Stimulated activated naive CD4-positive, alpha-beta T cell treated with Interleukin-2 at 50 U/mL for 16 hours (primary cell): ENCODE data around the gene TNFRSF1A.
A peak's percentile ranks its signal among the peaks of the same experiment; 100 is the strongest.
"Not testable (repeated sequence)": the region's sequence is repeated elsewhere in the genome, so short reads cannot be mapped to it uniquely, and the experiment has no call there.

Experiments used
- DNase-seq: peaks from one replicate; lab custom pipeline; 2025; lab: John Stamatoyannopoulos, UW

The TNFRSF1A gene

DNA sequence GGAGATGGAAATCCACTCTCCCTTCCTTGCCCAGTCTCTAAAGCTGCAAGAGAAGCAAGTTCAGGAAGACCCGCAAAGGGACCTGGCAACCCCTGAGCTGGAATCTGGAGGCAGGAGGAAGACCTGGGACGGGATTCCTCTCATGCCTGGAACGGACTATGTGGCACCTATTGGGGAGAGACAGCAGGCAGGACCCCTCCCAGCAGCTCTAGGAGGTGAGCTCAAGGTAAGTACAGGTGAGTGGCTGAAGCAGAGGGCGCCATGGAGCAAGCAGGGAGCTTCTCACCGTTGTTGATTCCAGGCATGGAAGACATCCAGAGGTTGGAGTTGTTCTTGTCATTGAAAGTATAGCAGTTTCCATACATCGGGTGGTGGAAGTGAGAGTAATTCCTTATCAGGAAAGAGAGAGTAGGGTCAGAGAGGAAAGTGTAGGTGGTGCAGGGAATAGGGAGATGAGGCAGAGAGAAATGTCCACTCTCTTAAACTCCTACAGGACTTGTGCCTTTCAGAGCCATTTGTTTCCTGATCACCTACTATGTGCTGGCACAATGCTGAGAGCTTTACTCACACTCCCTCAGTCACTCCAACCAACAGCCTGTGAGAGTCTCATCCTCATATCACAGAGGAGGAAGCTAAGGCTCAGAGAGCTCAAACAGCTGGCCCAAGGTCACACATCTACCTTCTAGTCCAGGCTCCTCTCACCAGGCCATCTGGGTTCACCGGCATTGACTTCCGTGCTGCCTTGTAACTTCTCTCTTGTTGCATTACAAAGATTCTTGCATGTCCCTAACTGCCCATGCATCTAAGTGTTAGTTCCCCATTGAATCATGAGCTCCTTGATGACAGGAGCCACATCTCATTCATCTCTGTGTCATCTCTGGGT lies 13.9 kb upstream of the TNFRSF1A start:
- DNase-seq: no peak

- DNase-seq: no peak
These were observed 12.9 kb upstream of the TNFRSF1A start for GRCh38 chr12:6354495-6355393.

DNA sequence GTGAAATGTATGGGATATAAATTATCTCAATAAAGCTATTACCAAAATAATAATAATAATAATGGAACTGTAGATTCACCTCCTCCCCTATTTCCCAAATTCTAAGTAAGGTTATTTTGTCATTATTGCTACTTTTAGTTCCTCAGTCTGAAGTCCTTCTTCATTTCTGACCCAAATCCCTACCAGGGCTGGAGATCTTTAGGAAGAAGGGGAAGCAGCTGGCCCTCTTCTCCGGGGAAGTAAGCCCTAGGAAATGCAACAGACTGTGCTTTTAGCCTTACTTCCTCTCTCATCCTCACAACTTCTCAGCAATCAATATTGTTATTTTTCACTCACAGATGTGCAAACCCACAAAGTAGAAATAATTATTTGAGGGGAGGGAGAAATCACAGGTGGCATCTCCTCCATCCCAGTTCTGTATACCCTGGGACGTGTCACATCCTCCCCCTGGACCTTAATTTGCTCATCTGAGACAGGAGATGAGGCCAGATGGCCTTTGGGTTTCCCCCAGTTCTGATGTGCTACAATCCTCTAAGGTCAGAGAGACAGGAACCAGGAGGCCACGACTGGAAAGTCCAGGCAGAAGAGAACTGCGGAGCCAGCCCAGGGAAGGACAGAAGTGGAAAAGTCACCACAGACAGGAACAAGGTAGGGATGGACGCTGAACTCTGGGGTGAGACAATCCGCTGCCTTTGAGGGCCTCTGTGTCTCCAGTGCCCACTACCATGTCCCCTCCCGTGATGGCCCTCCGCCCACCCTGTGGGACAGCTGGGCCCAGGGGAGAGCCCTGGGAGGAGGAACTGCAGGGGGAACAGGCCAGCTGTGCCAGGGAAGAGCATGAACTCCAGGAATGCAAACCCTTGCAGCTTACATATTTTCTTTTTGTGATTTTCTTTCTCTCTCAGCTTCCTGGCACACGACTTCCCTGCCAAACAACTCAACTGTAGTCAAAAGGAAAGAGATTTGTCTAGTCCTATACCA lies 10.6 kb upstream of the TNFRSF1A start:
- no peak for DNase-seq

DNA sequence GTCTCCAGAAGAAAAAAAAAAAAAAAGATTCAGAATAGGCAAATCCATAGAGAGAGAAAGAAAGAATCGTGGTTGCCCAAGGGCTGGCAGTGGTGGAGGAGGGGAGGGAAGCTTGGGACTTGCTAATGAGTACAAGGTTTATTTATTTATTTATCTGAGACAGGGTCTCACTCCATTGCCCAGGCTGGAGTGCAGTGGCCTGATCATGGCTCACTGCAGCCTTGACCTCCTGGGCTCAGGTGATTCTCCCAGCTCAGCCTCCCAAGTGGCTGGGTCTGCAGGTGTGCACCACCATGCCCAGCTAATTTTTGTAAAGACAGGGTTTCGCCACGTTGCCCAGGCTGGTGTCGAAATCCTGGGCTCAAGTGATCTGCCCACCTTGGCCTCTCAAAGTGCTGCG lies 9.7 kb upstream of the TNFRSF1A start:
- DNase-seq: no peak

DNA sequence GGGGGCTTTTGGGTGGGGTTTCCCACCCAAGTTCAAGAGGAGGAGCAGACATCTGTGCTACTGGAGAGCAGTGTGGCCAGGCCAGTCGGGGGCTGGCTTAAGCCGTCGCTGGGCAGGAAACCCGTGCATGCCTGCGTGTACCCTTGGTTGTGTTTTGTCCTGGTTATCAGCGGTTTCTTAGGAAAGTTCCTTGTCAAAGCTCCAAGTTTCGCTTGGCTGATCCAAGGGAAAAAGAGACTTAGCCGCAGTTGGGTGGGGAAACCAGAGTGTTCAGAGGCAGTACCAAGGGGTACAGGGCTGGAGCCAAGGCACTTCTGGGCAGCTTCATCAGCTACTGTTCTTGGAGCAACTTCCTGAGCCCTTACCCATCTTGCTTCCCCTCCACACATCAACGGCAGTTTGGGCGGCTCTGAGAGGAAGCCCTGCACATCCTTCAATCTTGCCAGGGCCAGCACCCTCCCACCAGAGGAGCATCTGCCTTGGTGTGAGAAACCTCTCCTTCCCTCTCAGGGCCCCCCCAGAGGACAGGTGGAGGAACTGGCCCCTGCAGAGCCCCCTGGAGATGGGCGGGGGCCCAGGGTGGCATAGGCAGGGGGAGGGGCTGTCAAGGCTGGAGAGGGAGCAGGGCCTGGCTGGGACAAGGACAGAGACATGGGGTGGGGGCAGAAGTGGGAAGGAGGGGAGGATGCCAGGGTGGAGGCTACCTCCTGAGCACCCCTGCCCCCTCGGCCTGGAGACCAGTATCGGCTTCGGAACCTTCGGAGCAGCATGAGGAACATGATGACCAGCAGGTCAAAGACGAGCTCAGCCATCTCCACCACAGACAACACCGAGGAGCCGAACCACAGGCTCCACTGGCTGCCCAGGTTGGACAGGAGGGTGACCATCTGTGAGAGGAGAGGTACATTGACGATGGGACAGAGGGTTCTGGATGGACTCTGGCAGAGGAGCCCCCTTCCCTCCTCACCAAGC lies 5.8 kb upstream of the TNFRSF1A start:
- DNase-seq: no peak

- no peak for DNase-seq
These were observed 5.1 kb upstream of the TNFRSF1A start for GRCh38 chr12:6346942-6347341.

- no peak for DNase-seq
These were observed 4.5 kb upstream of the TNFRSF1A start for GRCh38 chr12:6346235-6346832.

GRCh38 chr12:6345319-6346091 lies 3.6 kb upstream of the TNFRSF1A start:
- DNase-seq: peak; percentile 33

GRCh38 chr12:6344101-6344660 lies 2.3 kb upstream of the TNFRSF1A start:
- not testable (repeated sequence) for DNase-seq

- no peak for DNase-seq
These were observed 1.6 kb upstream of the TNFRSF1A start for GRCh38 chr12:6343518-6343917.

GRCh38 chr12:6342140-6342889 lies 439 bp upstream of the TNFRSF1A start:
- DNase-seq: no peak

DNA sequence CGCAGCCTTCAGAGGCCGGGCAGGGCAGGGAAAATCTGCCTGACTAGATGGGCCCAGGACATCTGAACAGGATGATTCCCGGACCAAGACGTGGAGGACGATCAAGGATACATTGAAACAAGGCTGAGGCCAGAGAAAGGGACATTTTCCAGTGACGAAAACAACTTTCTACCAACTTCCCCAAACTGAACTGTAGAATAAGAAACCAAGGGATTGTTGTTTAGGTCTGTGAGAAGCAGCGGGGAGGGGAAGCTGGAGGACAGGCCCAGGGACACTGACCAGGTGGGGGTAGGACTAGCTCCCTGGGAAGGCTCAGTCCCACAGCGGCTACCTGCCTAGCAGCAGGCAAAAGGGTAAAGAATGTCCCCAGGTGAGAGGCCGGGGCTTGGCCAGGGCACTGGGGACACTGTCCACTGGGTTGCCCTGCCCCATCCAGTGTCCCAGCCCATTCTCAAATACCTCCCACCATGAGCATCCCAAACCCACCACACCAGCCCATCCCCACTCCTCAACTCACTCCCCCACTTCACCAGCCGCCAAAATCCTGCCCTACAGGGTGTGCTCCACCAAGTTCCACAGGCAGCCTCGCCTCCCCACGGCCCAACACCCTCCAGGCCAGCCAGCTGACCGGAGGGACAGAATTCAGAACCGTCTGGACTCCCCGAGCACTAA lies 995 bp downstream of the TNFRSF1A start:
- no peak for DNase-seq

DNA sequence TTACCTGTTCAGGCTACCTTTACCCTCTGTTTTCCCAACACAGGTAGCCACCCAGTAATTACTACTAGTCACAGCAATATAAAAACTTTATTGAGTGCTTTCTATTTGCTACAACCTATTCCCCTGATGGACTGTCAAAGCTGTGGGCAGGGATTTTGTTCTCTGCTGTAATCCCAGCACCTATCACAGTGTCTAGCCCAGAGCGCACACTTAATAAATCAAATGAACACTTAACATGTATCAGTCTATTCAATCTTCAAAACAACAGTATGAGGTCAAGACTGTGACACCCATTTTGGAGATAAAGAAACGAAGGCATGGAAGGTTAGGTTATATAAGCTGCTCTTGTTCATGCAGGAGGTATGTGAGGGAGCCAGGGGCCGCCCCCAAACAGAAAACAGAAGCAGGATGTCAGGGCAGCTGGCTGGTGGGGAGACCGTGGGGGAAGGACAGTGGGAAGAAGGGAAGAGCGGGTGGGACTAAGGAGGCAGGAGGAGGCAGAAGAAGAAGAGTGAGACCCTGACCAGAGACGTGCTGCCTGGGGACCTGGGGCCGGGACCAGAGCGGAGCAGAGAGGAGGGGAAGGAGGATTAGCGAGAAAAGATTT lies 1.7 kb downstream of the TNFRSF1A start:
- no peak for DNase-seq

GRCh38 chr12:6338955-6339354 lies 2.9 kb downstream of the TNFRSF1A start:
- DNase-seq: no peak

DNA sequence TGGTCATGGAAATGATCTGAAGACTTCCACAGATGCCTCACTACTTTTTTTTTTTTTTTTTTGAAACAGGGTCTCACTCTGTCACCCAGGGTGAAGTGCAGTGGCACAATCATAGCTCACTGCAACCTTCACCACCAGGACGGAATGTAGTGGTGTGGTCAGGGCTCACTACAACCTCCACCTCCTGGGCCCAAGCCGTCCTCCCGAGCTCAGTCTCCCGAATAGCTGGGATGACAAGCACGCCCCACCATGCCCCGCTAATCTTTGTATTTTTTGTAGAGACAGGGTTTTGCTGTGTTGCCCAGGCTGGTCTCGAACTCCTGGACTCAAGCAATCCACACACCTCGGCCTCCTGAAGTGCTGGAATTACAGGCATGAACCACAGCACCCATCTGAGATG lies 3.3 kb downstream of the TNFRSF1A start:
- DNase-seq: not testable (repeated sequence)

DNA sequence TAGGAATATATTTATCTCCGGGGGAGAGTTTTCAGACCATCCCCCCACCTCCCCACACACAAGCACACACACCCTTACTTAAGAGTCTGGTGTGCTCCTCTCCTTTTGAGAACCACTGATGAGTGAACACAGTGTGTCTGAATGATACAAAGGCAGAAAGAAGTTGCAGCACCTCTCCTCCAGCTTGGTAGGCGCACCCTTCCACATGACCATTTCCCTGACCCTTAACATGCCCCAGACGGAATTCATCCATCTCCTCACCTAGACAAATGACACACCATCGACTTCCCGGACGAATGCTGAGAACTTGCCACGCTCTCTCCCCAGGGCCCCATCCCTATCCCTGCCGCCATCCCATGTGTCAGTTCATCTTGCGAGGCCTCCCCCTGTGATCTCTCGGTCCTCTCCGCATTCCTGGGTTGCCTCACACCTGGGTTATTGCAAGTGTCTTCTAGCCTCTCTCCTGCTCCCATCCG lies 3.9 kb downstream of the TNFRSF1A start:
- DNase-seq: no peak
